GM12878 (cell line): ENCODE results near the gene MRAP2.

ENCODE experiments used
- BRCA1 ChIP-seq: IDR thresholded peaks from 2 replicates; pipeline ENCODE4 v1.6.1; 2011; ENCODE audit warnings: low read depth, low read length, improper control_type of control experiment
- EP300 ChIP-seq, 2 experiments: fragments of 150-350 bp in 1 of 2; IDR thresholded peaks; 2 replicates each; pipeline ENCODE4 v1.6.1; 2011 to 2012; ENCODE audit warnings: low read depth in 2 of 2, low read length in 2 of 2, borderline replicate concordance in 1 of 2, improper control_type of control experiment in 1 of 2, inconsistent platforms in 1 of 2; ENCODE audit not compliant: control insufficient read depth in 1 of 2
- ESRRA ChIP-seq: IDR thresholded peaks from 2 replicates; pipeline ENCODE4 v1.6.1; 2012; ENCODE audit warnings: mild to moderate bottlenecking, low read length, improper control_type of control experiment
- HCFC1 ChIP-seq: fragments of 150-350 bp; IDR thresholded peaks from 2 replicates; pipeline ENCODE4 v1.6.1; 2014; ENCODE audit warnings: low read length
- HDAC2 ChIP-seq: fragments of 200-600 bp; sonication (generic); IDR thresholded peaks from 2 replicates; pipeline ENCODE4 v1.6.1; 2017
- HDAC6 ChIP-seq: fragments of 200-600 bp; sonication (generic); IDR thresholded peaks from one replicate; pipeline ENCODE4 v1.8.0; 2017; ENCODE audit warnings: antibody characterized with exemption; ENCODE audit not compliant: unreplicated experiment
- POLR2A ChIP-seq: IDR thresholded peaks from 2 replicates; pipeline ENCODE4 v1.6.1; 2011; ENCODE audit warnings: low read depth, mild to moderate bottlenecking, low read length
- POLR2AphosphoS2 ChIP-seq: IDR thresholded peaks from 2 replicates; pipeline ENCODE4 v1.6.1; 2011; ENCODE audit warnings: low read depth, mild to moderate bottlenecking, low read length, improper control_type of control experiment, moderate library complexity
- POLR2AphosphoS5 ChIP-seq: IDR thresholded peaks from 2 replicates; pipeline ENCODE4 v1.6.1; 2011; ENCODE audit warnings: mild to moderate bottlenecking, low read length, inconsistent platforms
- ZNF207 ChIP-seq: fragments of 450-650 bp; IDR thresholded peaks from 2 replicates; pipeline ENCODE4 v1.6.1; 2014; ENCODE audit warnings: antibody characterized with exemption, mild to moderate bottlenecking, borderline replicate concordance
- TF ChIP-seq, protein P1 (sequence below), 3 experiments: IDR thresholded peaks in 2 of 3; conservative IDR thresholded peaks in 1 of 3; 2 replicates each; pipeline ENCODE4 v1.5.1; 2011; ENCODE audit warnings: low read depth in 3 of 3, low read length in 3 of 3, mild to moderate bottlenecking in 3 of 3, control low read depth in 2 of 3, moderate library complexity in 2 of 3, inconsistent platforms in 1 of 3, mixed read lengths in 1 of 3; ENCODE audit not compliant: control insufficient read depth in 2 of 3, insufficient read depth in 1 of 3; ENCODE audit errors: extremely low read depth in 1 of 3
- TF ChIP-seq, protein P2 (sequence below): IDR thresholded peaks from 2 replicates; pipeline ENCODE4 v1.6.1; 2012; ENCODE audit warnings: low read depth, low read length, improper control_type of control experiment
- TF ChIP-seq, protein P3 (sequence below): IDR thresholded peaks from 2 replicates; pipeline ENCODE4 v1.6.1; 2012; ENCODE audit warnings: mild to moderate bottlenecking, low read depth, low read length

DNA sequence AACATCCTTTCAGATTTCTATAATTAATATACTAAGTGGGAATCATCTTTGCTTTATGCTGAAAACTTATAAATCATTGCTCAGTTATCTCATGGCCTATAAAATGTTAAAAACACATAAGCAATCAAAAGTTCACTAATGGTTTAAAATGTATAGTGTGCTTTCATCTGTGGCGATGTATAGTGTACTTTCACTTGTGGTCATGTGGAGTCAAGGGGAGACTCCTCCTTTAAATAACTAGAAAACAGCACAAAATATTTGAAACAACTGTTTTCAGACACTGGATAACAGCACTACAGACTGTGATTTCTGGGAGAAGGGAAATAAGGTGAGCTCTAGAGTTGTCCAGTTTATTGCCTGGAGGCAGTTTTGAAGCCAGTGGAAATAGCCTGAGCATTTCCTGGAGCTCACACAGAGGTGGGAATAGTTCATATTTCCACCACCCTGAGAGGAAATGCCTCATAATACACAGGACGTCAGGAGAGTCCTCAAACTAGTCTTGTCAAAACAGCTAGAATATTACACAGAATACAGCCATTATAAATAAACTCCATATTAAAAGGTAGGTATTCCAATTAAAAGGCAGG, 104.5 kb downstream of the MRAP2 start:
- TF ChIP-seq POLR2AphosphoS5 (no peak), ESRRA (no peak), BRCA1 (no peak), EP300 (IDR thresholded peaks at IDR 0.05; ENCODE audit: borderline replicate concordance in 1 of 2, control insufficient read depth in 1 of 2, low read depth in 2 of 2, low read length in 2 of 2) (no peak), HCFC1 (no peak), POLR2A (no peak), POLR2AphosphoS2 (no peak), HDAC2 (no peak), HDAC6 (no peak), ZNF207 (no peak)
- TF ChIP-seq, protein P1, sequence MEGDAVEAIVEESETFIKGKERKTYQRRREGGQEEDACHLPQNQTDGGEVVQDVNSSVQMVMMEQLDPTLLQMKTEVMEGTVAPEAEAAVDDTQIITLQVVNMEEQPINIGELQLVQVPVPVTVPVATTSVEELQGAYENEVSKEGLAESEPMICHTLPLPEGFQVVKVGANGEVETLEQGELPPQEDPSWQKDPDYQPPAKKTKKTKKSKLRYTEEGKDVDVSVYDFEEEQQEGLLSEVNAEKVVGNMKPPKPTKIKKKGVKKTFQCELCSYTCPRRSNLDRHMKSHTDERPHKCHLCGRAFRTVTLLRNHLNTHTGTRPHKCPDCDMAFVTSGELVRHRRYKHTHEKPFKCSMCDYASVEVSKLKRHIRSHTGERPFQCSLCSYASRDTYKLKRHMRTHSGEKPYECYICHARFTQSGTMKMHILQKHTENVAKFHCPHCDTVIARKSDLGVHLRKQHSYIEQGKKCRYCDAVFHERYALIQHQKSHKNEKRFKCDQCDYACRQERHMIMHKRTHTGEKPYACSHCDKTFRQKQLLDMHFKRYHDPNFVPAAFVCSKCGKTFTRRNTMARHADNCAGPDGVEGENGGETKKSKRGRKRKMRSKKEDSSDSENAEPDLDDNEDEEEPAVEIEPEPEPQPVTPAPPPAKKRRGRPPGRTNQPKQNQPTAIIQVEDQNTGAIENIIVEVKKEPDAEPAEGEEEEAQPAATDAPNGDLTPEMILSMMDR (IDR thresholded peaks at IDR 0.05 in 2 of 3, conservative IDR thresholded peaks at IDR 0.05 in 1 of 3; ENCODE audit: control insufficient read depth in 2 of 3, extremely low read depth in 1 of 3, insufficient read depth in 1 of 3, low read depth in 3 of 3, low read length in 3 of 3), result no peak
- TF ChIP-seq, protein P2, sequence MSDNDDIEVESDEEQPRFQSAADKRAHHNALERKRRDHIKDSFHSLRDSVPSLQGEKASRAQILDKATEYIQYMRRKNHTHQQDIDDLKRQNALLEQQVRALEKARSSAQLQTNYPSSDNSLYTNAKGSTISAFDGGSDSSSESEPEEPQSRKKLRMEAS, result no peak
- TF ChIP-seq, protein P3, sequence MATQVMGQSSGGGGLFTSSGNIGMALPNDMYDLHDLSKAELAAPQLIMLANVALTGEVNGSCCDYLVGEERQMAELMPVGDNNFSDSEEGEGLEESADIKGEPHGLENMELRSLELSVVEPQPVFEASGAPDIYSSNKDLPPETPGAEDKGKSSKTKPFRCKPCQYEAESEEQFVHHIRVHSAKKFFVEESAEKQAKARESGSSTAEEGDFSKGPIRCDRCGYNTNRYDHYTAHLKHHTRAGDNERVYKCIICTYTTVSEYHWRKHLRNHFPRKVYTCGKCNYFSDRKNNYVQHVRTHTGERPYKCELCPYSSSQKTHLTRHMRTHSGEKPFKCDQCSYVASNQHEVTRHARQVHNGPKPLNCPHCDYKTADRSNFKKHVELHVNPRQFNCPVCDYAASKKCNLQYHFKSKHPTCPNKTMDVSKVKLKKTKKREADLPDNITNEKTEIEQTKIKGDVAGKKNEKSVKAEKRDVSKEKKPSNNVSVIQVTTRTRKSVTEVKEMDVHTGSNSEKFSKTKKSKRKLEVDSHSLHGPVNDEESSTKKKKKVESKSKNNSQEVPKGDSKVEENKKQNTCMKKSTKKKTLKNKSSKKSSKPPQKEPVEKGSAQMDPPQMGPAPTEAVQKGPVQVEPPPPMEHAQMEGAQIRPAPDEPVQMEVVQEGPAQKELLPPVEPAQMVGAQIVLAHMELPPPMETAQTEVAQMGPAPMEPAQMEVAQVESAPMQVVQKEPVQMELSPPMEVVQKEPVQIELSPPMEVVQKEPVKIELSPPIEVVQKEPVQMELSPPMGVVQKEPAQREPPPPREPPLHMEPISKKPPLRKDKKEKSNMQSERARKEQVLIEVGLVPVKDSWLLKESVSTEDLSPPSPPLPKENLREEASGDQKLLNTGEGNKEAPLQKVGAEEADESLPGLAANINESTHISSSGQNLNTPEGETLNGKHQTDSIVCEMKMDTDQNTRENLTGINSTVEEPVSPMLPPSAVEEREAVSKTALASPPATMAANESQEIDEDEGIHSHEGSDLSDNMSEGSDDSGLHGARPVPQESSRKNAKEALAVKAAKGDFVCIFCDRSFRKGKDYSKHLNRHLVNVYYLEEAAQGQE, result no peak
